K562 (cell line): ENCODE measurements around the gene SMAD3. TPM values are rescaled to one million over a fixed set of nuclear protein-coding genes. Genes with fewer than 3 reads are reported as not detected.
A peak's percentile ranks its signal among the peaks of the same experiment; 100 is the strongest.

Source experiments
- CEBPG ChIP-seq, 3 experiments: fragments of 200-800 bp in 1 of 3; sonication (Bioruptor generic) in 1 of 3; sonication (generic) in 1 of 3; formaldehyde crosslinking in 1 of 3; IDR thresholded peaks in 2 of 3; conservative IDR thresholded peaks in 1 of 3; 2 replicates each; pipeline versions ENCODE4 v1.6.1 to v1.8.0; 2016 to 2022; ENCODE audit warnings: missing compliant biosample characterization in 2 of 3, missing genetic modification characterization in 2 of 3, mild to moderate bottlenecking in 1 of 3, missing genetic modification reagents in 1 of 3
- CHD1 ChIP-seq: fragments of 200-600 bp; sonication (generic); IDR thresholded peaks from one replicate; pipeline ENCODE4 v1.6.1; 2012; ENCODE audit warnings: mild to moderate bottlenecking, moderate library complexity, low read length, inconsistent platforms
- CREBBP ChIP-seq: IDR thresholded peaks from one replicate; pipeline ENCODE4 v1.6.1; 2012; ENCODE audit warnings: low read depth, mild to moderate bottlenecking, control low read depth, inconsistent platforms, low read length
- ELF2 ChIP-seq: fragments of 250-450 bp; sonication (Bioruptor Pico); IDR thresholded peaks from 2 replicates; pipeline ENCODE4 v1.5.0; 2021; ENCODE audit warnings: mild to moderate bottlenecking
- GTF3C2 ChIP-seq: IDR thresholded peaks from 3 replicates; pipeline ENCODE4 v1.6.1; 2011; ENCODE audit warnings: borderline replicate concordance, mild to moderate bottlenecking, moderate library complexity; ENCODE audit not compliant: insufficient read length; ENCODE audit errors: extremely low read depth
- HDAC1 ChIP-seq, 2 experiments: fragments of 450-650 bp; IDR thresholded peaks; 2 replicates each; pipeline ENCODE4 v1.6.1; 2016 to 2017; ENCODE audit warnings: inconsistent platforms in 1 of 2, mild to moderate bottlenecking in 1 of 2, moderate library complexity in 1 of 2
- HDAC3 ChIP-seq: fragments of 450-650 bp; IDR thresholded peaks from 2 replicates; pipeline ENCODE4 v1.6.1; 2018; ENCODE audit warnings: borderline replicate concordance, mild to moderate bottlenecking, moderate library complexity; ENCODE audit not compliant: partially characterized antibody
- IFI16 ChIP-seq: fragments of 250-450 bp; sonication (Bioruptor Pico); IDR thresholded peaks from 2 replicates; pipeline ENCODE4 v2.1.2; 2022; ENCODE audit warnings: mild to moderate bottlenecking, inconsistent platforms
- TCF7 ChIP-seq: sonication (generic); IDR thresholded peaks from 2 replicates; pipeline ENCODE4 v1.6.1; 2016; ENCODE audit warnings: antibody characterized with exemption, borderline replicate concordance
- TOE1 ChIP-seq, 2 experiments: fragments of 450-650 bp in 1 of 2; sonication (generic) in 1 of 2; formaldehyde crosslinking in 1 of 2; IDR thresholded peaks; 2 replicates each; pipeline versions ENCODE4 v1.7.1 to v1.8.0; 2016 to 2022; ENCODE audit warnings: borderline replicate concordance in 2 of 2, mild to moderate bottlenecking in 2 of 2, antibody characterized with exemption in 1 of 2, inconsistent platforms in 1 of 2, low read depth in 1 of 2, missing genetic modification reagents in 1 of 2, moderate library complexity in 1 of 2
- YBX1 ChIP-seq: fragments of 450-650 bp; IDR thresholded peaks from 2 replicates; pipeline ENCODE4 v1.7.1; 2016; ENCODE audit warnings: mild to moderate bottlenecking
- ZC3H11A ChIP-seq: IDR thresholded peaks from 2 replicates; pipeline ENCODE4 v1.6.1; 2012; ENCODE audit warnings: low read depth, low read length, improper control_type of control experiment
- ZNF354B ChIP-seq: fragments of 250-450 bp; sonication (Bioruptor Pico); IDR thresholded peaks from 2 replicates; pipeline ENCODE4 v1.4.0; 2020
- ZNF398 ChIP-seq: fragments of 250-450 bp; sonication (Bioruptor Pico); IDR thresholded peaks from 2 replicates; pipeline ENCODE4 v1.8.0; 2021; ENCODE audit warnings: moderate library complexity, mild to moderate bottlenecking, inconsistent platforms
- polyA plus RNA-seq, 8 experiments: library from polyadenylated mRNA; depleted of rRNA in 4 of 8; stranded (reverse) in 5 of 8; unstranded in 3 of 8; fragments of >200 nt; fragmentation: Nextera tagmentation in 2 of 8; fragmentation: Illumina TruSeq in 1 of 8; extraction: Ambion mirVana in 2 of 8; extraction: Trizol in 1 of 8; gene quantifications; 2 replicates each; pipeline versions ENCODE4 v1.2.1 to v1.2.3, GENCODE V29; 2011 to 2014; ENCODE audit warnings: inconsistent platforms in 1 of 8, missing spikeins in 1 of 8
- total RNA-seq, 7 experiments: library from RNA; depleted of rRNA in 6 of 7; stranded (reverse); fragments of >200 nt in 6 of 7; fragmentation: Illumina TruSeq in 2 of 7; extraction: Trizol in 2 of 7; gene quantifications; 2 replicates each; pipeline versions ENCODE4 v1.2.1 to v1.2.3, GENCODE V29; 2011 to 2021; ENCODE audit warnings: low replicate concordance in 1 of 7
- TF ChIP-seq, protein P1 (sequence below): sonication (generic); formaldehyde crosslinking; IDR thresholded peaks from 2 replicates; pipeline ENCODE4 v1.8.0; 2022; ENCODE audit warnings: missing genetic modification reagents, mild to moderate bottlenecking, borderline replicate concordance
- TF ChIP-seq, protein P2 (sequence below), 2 experiments: fragments of 450-650 bp in 1 of 2; sonication (generic) in 1 of 2; formaldehyde crosslinking; conservative IDR thresholded peaks; 2 replicates each; pipeline versions ENCODE4 v1.4.0 to v1.8.1; 2020 to 2022; ENCODE audit warnings: mild to moderate bottlenecking in 1 of 2, missing genetic modification reagents in 1 of 2
- TF ChIP-seq, protein P3 (sequence below): fragments of 250-450 bp; sonication (Bioruptor Pico); IDR thresholded peaks from 2 replicates; pipeline ENCODE4 v1.5.0; 2021

The SMAD3 gene
- total and polyA plus RNA-seq, 9 of the 15 experiments (the other 6 are each of a cell fraction or from before 2014, with no cell fraction given) = 4.3 to 39.2 (median 11.1) TPM

- TF ChIP-seq GTF3C2 (no peak), CHD1 (peak; percentile 60), YBX1 (no peak), ELF2 (CRISPR knock-in tag) (no peak), IFI16 (no peak), TCF7 (no peak), HDAC3 (peak; percentile 96), CREBBP (no peak), CEBPG (CRISPR knock-in tag; IDR thresholded peaks at IDR 0.05) (no peak), CEBPG (tag; conservative IDR thresholded peaks at IDR 0.05 in 1 of 2, IDR thresholded peaks at IDR 0.05 in 1 of 2) (no peak), ZNF354B (CRISPR knock-in tag) (no peak), TOE1 (IDR thresholded peaks at IDR 0.05; ENCODE audit: borderline replicate concordance) (no peak; the same call in none of the 2 replicates), TOE1 (CRISPR knock-in tag; IDR thresholded peaks at IDR 0.05; ENCODE audit: borderline replicate concordance, low read depth) (no peak), HDAC1 (IDR thresholded peaks at IDR 0.05) (peak in 1 of 2 experiments; percentile 96; a peak in 2 of 4 replicates), ZNF398 (CRISPR knock-in tag) (no peak), ZC3H11A (no peak)
- TF ChIP-seq, protein P1, sequence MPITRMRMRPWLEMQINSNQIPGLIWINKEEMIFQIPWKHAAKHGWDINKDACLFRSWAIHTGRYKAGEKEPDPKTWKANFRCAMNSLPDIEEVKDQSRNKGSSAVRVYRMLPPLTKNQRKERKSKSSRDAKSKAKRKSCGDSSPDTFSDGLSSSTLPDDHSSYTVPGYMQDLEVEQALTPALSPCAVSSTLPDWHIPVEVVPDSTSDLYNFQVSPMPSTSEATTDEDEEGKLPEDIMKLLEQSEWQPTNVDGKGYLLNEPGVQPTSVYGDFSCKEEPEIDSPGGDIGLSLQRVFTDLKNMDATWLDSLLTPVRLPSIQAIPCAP (CRISPR knock-in tag) = no peak
- TF ChIP-seq, protein P2, sequence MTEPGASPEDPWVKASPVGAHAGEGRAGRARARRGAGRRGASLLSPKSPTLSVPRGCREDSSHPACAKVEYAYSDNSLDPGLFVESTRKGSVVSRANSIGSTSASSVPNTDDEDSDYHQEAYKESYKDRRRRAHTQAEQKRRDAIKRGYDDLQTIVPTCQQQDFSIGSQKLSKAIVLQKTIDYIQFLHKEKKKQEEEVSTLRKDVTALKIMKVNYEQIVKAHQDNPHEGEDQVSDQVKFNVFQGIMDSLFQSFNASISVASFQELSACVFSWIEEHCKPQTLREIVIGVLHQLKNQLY (CRISPR knock-in tag; conservative IDR thresholded peaks at IDR 0.05) = no peak
- TF ChIP-seq, protein P3, sequence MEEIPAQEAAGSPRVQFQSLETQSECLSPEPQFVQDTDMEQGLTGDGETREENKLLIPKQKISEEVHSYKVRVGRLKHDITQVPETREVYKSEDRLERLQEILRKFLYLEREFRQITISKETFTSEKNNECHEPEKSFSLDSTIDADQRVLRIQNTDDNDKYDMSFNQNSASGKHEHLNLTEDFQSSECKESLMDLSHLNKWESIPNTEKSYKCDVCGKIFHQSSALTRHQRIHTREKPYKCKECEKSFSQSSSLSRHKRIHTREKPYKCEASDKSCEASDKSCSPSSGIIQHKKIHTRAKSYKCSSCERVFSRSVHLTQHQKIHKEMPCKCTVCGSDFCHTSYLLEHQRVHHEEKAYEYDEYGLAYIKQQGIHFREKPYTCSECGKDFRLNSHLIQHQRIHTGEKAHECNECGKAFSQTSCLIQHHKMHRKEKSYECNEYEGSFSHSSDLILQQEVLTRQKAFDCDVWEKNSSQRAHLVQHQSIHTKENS = no peak
These were observed 25.9 kb downstream of the SMAD3 start (continued) for GRCh38 chr15:67091071-67091979.
